Activated CD4-positive, alpha-beta T cell treated with anti-CD3 and anti-CD28 coated beads for 36 hours (primary cell): ENCODE data around the gene CPPED1. TPM values are rescaled to one million over a fixed set of nuclear protein-coding genes. Genes with fewer than 3 reads are reported as not detected.

Experiments used
- microRNA-seq: library from miRNA; unstranded; fragments of <30 nt; microRNA quantifications from one replicate; pipeline ENCODE4 v1.2.0, GENCODE V29; 2021; ENCODE audit warnings: borderline replicate concordance
- total RNA-seq, 2 experiments: library from RNA; stranded (reverse); gene quantifications; one replicate each; pipeline ENCODE4 v1.2.3, GENCODE V29; 2021

The CPPED1 gene
- total RNA-seq, 2 experiments from 2014 or later: 8.0 to 9.8 TPM

Small RNA genes within 50 kb of the gene (microRNA-seq; reads per million reads assigned to microRNA genes)
- gene MIR4718: not detected

Other genes starting within 250 kb of the CPPED1 start
- gene SHISA9, start 97.7 kb upstream of the CPPED1 start, total RNA-seq: under 1 TPM in 1 of 2 experiments, not detected in 1; 0.02 TPM